Panc1 (cell line): ENCODE data around the gene XIRP2. TPM values are rescaled to one million over a fixed set of nuclear protein-coding genes. Genes with fewer than 3 reads are reported as not detected.

Source experiments
- ATAC-seq: fragments of 200-7000 bp; cut with Tn5 transposase; 2 replicates; pipeline ENCODE4 v1.9.1; 2020; ENCODE audit warnings: mild to moderate bottlenecking, moderate library complexity
- BruUV-seq: library from RNA; stranded (reverse); fragments of 400-500 nt; replicated peaks from 2 replicates; lab custom pipeline; 2021; lab: Mats Ljungman, UMichigan
- CTCF ChIA-PET: fragments of 300-600 bp; sonication (Branson Sonifier 250); formaldehyde crosslinking; loops from one replicate; lab custom pipeline; 2022; ENCODE audit warnings: antibody characterized with exemption; lab: Charles Lee
- POLR2A ChIA-PET: fragments of 300-600 bp; sonication (Branson Sonifier 250); formaldehyde crosslinking; loops from one replicate; lab custom pipeline; 2022; ENCODE audit warnings: antibody characterized with exemption; lab: Charles Lee
- DNase-seq: peaks from one replicate; pipeline ENCODE4 v3.0.0-alpha.2; 2010; ENCODE audit warnings: low read depth, low spot score
- H3K27ac ChIP-seq: 2 replicates; pipeline ENCODE4 v1.5.1; 2011; ENCODE audit warnings: mild to moderate bottlenecking, low read length, inconsistent platforms
- H3K27me3 ChIP-seq: fragments of 200-500 bp; sonication (Bioruptor generic); 2 replicates; pipeline ENCODE4 v1.6.0; 2014; ENCODE audit warnings: low read length, inconsistent platforms; ENCODE audit not compliant: control insufficient read depth, insufficient read depth
- H3K36me3 ChIP-seq: fragments of 200-500 bp; sonication (Bioruptor generic); 2 replicates; pipeline ENCODE4 v1.5.1; 2014; ENCODE audit warnings: inconsistent platforms, mild to moderate bottlenecking, low read length, moderate library complexity; ENCODE audit not compliant: control insufficient read depth, insufficient read depth
- H3K4me1 ChIP-seq: 2 replicates; pipeline ENCODE4 v1.5.1; 2011; ENCODE audit warnings: inconsistent platforms, mild to moderate bottlenecking, low read length, moderate library complexity; ENCODE audit not compliant: control insufficient read depth, insufficient read depth
- H3K4me3 ChIP-seq, 2 experiments: 2 replicates each; pipeline ENCODE4 v1.5.1; 2011 to 2012; ENCODE audit warnings: low read depth in 2 of 2, low read length in 2 of 2, mild to moderate bottlenecking in 2 of 2, inconsistent platforms in 1 of 2, moderate library complexity in 1 of 2
- H3K9me3 ChIP-seq: fragments of 200-500 bp; sonication (Bioruptor generic); 2 replicates; pipeline ENCODE4 v1.5.1; 2014; ENCODE audit warnings: low read depth, mild to moderate bottlenecking, inconsistent platforms, low read length, moderate library complexity; ENCODE audit not compliant: control insufficient read depth, insufficient read depth
- CTCF ChIP-seq: fragments of 450-650 bp; IDR thresholded peaks from 2 replicates; pipeline ENCODE4 v1.5.1; 2017; ENCODE audit warnings: mild to moderate bottlenecking
- POLR2AphosphoS5 ChIP-seq: IDR thresholded peaks from 2 replicates; pipeline ENCODE4 v1.6.1; 2012; ENCODE audit warnings: mild to moderate bottlenecking, low read depth, low read length, moderate library complexity
- REST ChIP-seq, 2 experiments: IDR thresholded peaks; 2 replicates each; pipeline ENCODE4 v1.6.1; 2011 to 2012; ENCODE audit warnings: low read depth in 2 of 2, control low read depth in 1 of 2, low read length in 1 of 2, mild to moderate bottlenecking in 1 of 2, moderate library complexity in 1 of 2; ENCODE audit not compliant: insufficient read depth in 1 of 2
- SIN3A ChIP-seq: IDR thresholded peaks from 2 replicates; pipeline ENCODE4 v1.6.1; 2012; ENCODE audit warnings: low read depth, mild to moderate bottlenecking, low read length, moderate library complexity, borderline replicate concordance; ENCODE audit not compliant: insufficient read depth
- TCF7L2 ChIP-seq: IDR thresholded peaks from 2 replicates; pipeline ENCODE4 v1.6.1; 2011; ENCODE audit warnings: mild to moderate bottlenecking, low read depth, low read length, inconsistent platforms
- in situ Hi-C: cut with HindIII; loops from 2 replicates; pipeline ENCODE4 v1.10.0; 2016; ENCODE audit warnings: low sequenced_read_pairs, low pct_unique_long_range_greater_than_20kb
- intact Hi-C: fragments of 100-400 bp; cut with micrococcal nuclease; formaldehyde crosslinking; loops from one replicate; pipeline ENCODE4 v1.10.0; 2022; ENCODE audit not compliant: unreplicated experiment
- total RNA-seq: library from RNA; stranded (reverse); gene quantifications from one replicate; pipeline ENCODE4 v1.2.1, GENCODE V29; 2021; ENCODE audit not compliant: unreplicated experiment

XIRP2 gene
- total RNA-seq, 1 experiment from 2014 or later = not detected

GRCh38 chr2:166961933-166962332 lies 73.7 kb downstream of the XIRP2 start:
- no TSS peak for BruUV-seq
- ChIA-PET CTCF (no interaction called here), POLR2A (no interaction called here)
- Histone ChIP-seq H3K36me3 (no peaks in the 10 kb centered on the region), H3K4me1 (no peaks in the 10 kb centered on the region), H3K4me3 (no peak overlapping the region), H3K9me3 (no peaks in the 10 kb centered on the region), H3K27me3 (no peaks in the 10 kb centered on the region), H3K27ac (no peak overlapping the region)
- DNase-seq (no peak), ATAC-seq (no peak)
- TF ChIP-seq POLR2AphosphoS5 = no peak
- TF ChIP-seq CTCF = no peak
- no peak for TF ChIP-seq SIN3A
- no peak for TF ChIP-seq REST (IDR thresholded peaks at IDR 0.05; ENCODE audit: insufficient read depth in 1 of 2, low read depth in 2 of 2, low read length in 1 of 2)
- TF ChIP-seq TCF7L2 = no peak
- intact Hi-C loops = no loop called here
- in situ Hi-C loops = no loop called here

- no peaks in the 10 kb centered on the region for H3K27me3 ChIP-seq
- no peaks in the 10 kb centered on the region for H3K4me1 ChIP-seq
- TF ChIP-seq SIN3A = no peak
- TF ChIP-seq POLR2AphosphoS5 = no peak
- no peak for TF ChIP-seq CTCF
- no peak for TF ChIP-seq REST (IDR thresholded peaks at IDR 0.05; ENCODE audit: insufficient read depth in 1 of 2, low read depth in 2 of 2, low read length in 1 of 2)
- no peak overlapping the region for H3K27ac ChIP-seq
- DNase-seq (no peak), ATAC-seq (no peak)
- H3K9me3 ChIP-seq = no peaks in the 10 kb centered on the region
- no TSS peak for BruUV-seq
- intact Hi-C loops (no loop called here), in situ Hi-C loops (no loop called here)
- CTCF ChIA-PET = no interaction called here
- POLR2A ChIA-PET = no interaction called here
- no peaks in the 10 kb centered on the region for H3K36me3 ChIP-seq
- H3K4me3 ChIP-seq = no peak overlapping the region
Measured at GRCh38 chr2:166969486-166969885, 81.2 kb downstream of the XIRP2 start.
